GDM1 (cell line): ENCODE data around the gene CRISPLD2.
"Not testable (repeated sequence)": the region's sequence is repeated elsewhere in the genome, so short reads cannot be mapped to it uniquely, and the experiment has no call there.

Experiments used
- DNase-seq: peaks from one replicate; lab custom pipeline; 2025; lab: John Stamatoyannopoulos, UW

Gene CRISPLD2

GRCh38 chr16:84859681-84860080 is 39.9 kb downstream of the CRISPLD2 start:
- DNase-seq, result no peak

- no peak for DNase-seq
These were observed 40.6 kb downstream of the CRISPLD2 start for GRCh38 chr16:84860383-84860782.

- DNase-seq, result no peak
These were observed 41.9 kb downstream of the CRISPLD2 start for GRCh38 chr16:84861671-84862070.

- DNase-seq, result no peak
These were observed 43.2 kb downstream of the CRISPLD2 start for GRCh38 chr16:84862804-84863480.

- no peak for DNase-seq
These were observed 43.7 kb downstream of the CRISPLD2 start for GRCh38 chr16:84863481-84863814.

- no peak for DNase-seq
These were observed 44.7 kb downstream of the CRISPLD2 start for GRCh38 chr16:84864326-84864955.

- no peak for DNase-seq
These were observed 47.9 kb downstream of the CRISPLD2 start for GRCh38 chr16:84867696-84868095.

GRCh38 chr16:84868328-84868727 is 48.5 kb downstream of the CRISPLD2 start:
- DNase-seq, result no peak

GRCh38 chr16:84868829-84869472 is 49.2 kb downstream of the CRISPLD2 start:
- no peak for DNase-seq

GRCh38 chr16:84869473-84869845 is 49.7 kb downstream of the CRISPLD2 start:
- no peak for DNase-seq

- DNase-seq, result not testable (repeated sequence)
These were observed 53.2 kb downstream of the CRISPLD2 start for GRCh38 chr16:84872971-84873370.

- no peak for DNase-seq
These were observed 54.2 kb downstream of the CRISPLD2 start for GRCh38 chr16:84874004-84874435.

- DNase-seq, result no peak
These were observed 54.8 kb downstream of the CRISPLD2 start for GRCh38 chr16:84874553-84874952.

GRCh38 chr16:84874983-84875382 is 55.2 kb downstream of the CRISPLD2 start:
- no peak for DNase-seq

- no peak for DNase-seq
These were observed 56.1 kb downstream of the CRISPLD2 start for GRCh38 chr16:84875846-84876245.

- no peak for DNase-seq
These were observed 57.3 kb downstream of the CRISPLD2 start for GRCh38 chr16:84876873-84877606.

- DNase-seq, result no peak
These were observed 59.0 kb downstream of the CRISPLD2 start for GRCh38 chr16:84878770-84879169.

GRCh38 chr16:84879569-84880487 is 60.0 kb downstream of the CRISPLD2 start:
- DNase-seq, result no peak

- DNase-seq, result no peak
These were observed 62.1 kb downstream of the CRISPLD2 start for GRCh38 chr16:84881702-84882521.

- DNase-seq, result no peak
These were observed 63.5 kb downstream of the CRISPLD2 start for GRCh38 chr16:84883301-84883700.

GRCh38 chr16:84884246-84884595 is 64.4 kb downstream of the CRISPLD2 start:
- no peak for DNase-seq
